GM10248 (cell line): ENCODE data around the gene COX4I2.
"Not testable (repeated sequence)": the region's sequence is repeated elsewhere in the genome, so short reads cannot be mapped to it uniquely, and the experiment has no call there.

ENCODE experiments used
- CTCF ChIA-PET: fragments of 300-600 bp; sonication (Branson Sonifier 250); formaldehyde crosslinking; extraction: SDS; loops from one replicate; lab custom pipeline; 2021; ENCODE audit warnings: antibody characterized with exemption; lab: Yijun Ruan, JAX
- POLR2A ChIA-PET: fragments of 350-650 bp; sonication (Branson Sonifier 250); formaldehyde crosslinking; extraction: SDS; loops from one replicate; lab custom pipeline; 2020; ENCODE audit warnings: antibody characterized with exemption; lab: Yijun Ruan, JAX
- DNase-seq: peaks from one replicate; pipeline ENCODE4 v3.0.0; 2012; ENCODE audit errors: extremely low spot score
- CTCF ChIP-seq: IDR thresholded peaks from 2 replicates; pipeline ENCODE4 v1.5.1; 2012; ENCODE audit warnings: mild to moderate bottlenecking, low read depth; ENCODE audit errors: extremely low read depth, missing control alignments, control extremely low read depth

COX4I2 gene

GRCh38 chr20:31595654-31596411, 41.9 kb upstream of the COX4I2 start:
- POLR2A ChIA-PET = no interaction called here
- CTCF ChIA-PET = interaction anchor here (0.7 to 1.8 kb wide), 5 partner anchors 9 to 66 kb away, joined by 3 to 7 read pairs (median 5); partner anchors contain the start of gene ID1
- no peak for TF ChIP-seq CTCF
- no peak for DNase-seq

GRCh38 chr20:31596412-31596715, 41.3 kb upstream of the COX4I2 start:
- CTCF ChIA-PET = interaction anchor here (0.7 to 1.8 kb wide), 6 partner anchors 8 to 65 kb away, joined by 3 to 7 read pairs (median 4); partner anchors contain the start of gene ID1
- POLR2A ChIA-PET, DNase-seq: not testable (repeated sequence)

- DNase-seq = no peak
- POLR2A ChIA-PET = no interaction called here
- CTCF ChIA-PET = interaction anchor here (0.7 to 3.8 kb wide), 6 partner anchors 8 to 39 kb away, joined by 3 to 25 read pairs (median 6); partner anchors contain the start of gene ID1
- TF ChIP-seq CTCF = no peak
Measured at GRCh38 chr20:31596831-31597480, 40.8 kb upstream of the COX4I2 start.

GRCh38 chr20:31597481-31597855, 40.2 kb upstream of the COX4I2 start:
- CTCF ChIA-PET = interaction anchor here (1.3 to 3.8 kb wide), 2 partner anchors 15 to 36 kb away, joined by 3 to 25 read pairs; no protein-coding TSS in a partner anchor

GRCh38 chr20:31602431-31602778, 35.3 kb upstream of the COX4I2 start:
- DNase-seq = no peak
- POLR2A ChIA-PET = no interaction called here
- CTCF ChIA-PET = interaction anchor here (1.3 to 19.2 kb wide), 5 partner anchors 10 to 59 kb away, joined by 3 to 642 read pairs (median 80); no protein-coding TSS in a partner anchor
- no peak for TF ChIP-seq CTCF

More at GRCh38 chr20:31597481-31597855, 40.2 kb upstream of the COX4I2 start:
- POLR2A ChIA-PET = no interaction called here
- TF ChIP-seq CTCF = no peak
- no peak for DNase-seq

GRCh38 chr20:31602779-31603441, 34.8 kb upstream of the COX4I2 start:
- ChIA-PET CTCF (interaction anchor here (1.3 to 19.2 kb wide), 6 partner anchors 10 to 121 kb away, joined by 3 to 642 read pairs (median 48); partner anchors contain the start of gene BCL2L1), POLR2A (no interaction called here)

More at GRCh38 chr20:31602779-31603441, 34.8 kb upstream of the COX4I2 start:
- DNase-seq = peak; percentile 64
- no peak for TF ChIP-seq CTCF
